Activated CD4-positive, alpha-beta T cell treated with anti-CD3 and anti-CD28 coated beads, Interleukin-2, amount 10 ng/mL, durations not matched to agents 7 days and 5 days (primary cell): ENCODE results near the gene SPG7. TPM values are rescaled to one million over a fixed set of nuclear protein-coding genes. Genes with fewer than 3 reads are reported as not detected.

Source experiments
- CTCF ChIA-PET: fragments of 350-600 bp; sonication (Branson Sonifier 250); formaldehyde crosslinking; loops from one replicate; lab custom pipeline; 2021; ENCODE audit warnings: antibody characterized with exemption; lab: Charles Lee
- POLR2A ChIA-PET: fragments of 350-600 bp; sonication (Branson Sonifier 250); formaldehyde crosslinking; loops from one replicate; lab custom pipeline; 2021; ENCODE audit warnings: antibody characterized with exemption; lab: Charles Lee
- DNase-seq: peaks from one replicate; pipeline ENCODE4 v3.0.0-alpha.2; 2020
- H3K27ac Mint-ChIP-seq: one replicate; pipeline ENCODE4 v1.8.0; 2021; ENCODE audit warnings: mild to moderate bottlenecking, moderate library complexity, mixed read lengths
- H3K27me3 Mint-ChIP-seq: one replicate; pipeline ENCODE4 v1.8.0; 2021; ENCODE audit warnings: mixed read lengths
- H3K36me3 Mint-ChIP-seq: one replicate; pipeline ENCODE4 v1.8.0; 2021; ENCODE audit warnings: low read depth, mixed read lengths
- H3K4me1 Mint-ChIP-seq: one replicate; pipeline ENCODE4 v1.8.0; 2021; ENCODE audit warnings: mixed read lengths
- H3K4me3 Mint-ChIP-seq: one replicate; pipeline ENCODE4 v1.8.0; 2021; ENCODE audit warnings: mild to moderate bottlenecking, moderate library complexity, mixed read lengths
- H3K9me3 Mint-ChIP-seq: one replicate; pipeline ENCODE4 v1.8.0; 2021; ENCODE audit warnings: mixed read lengths
- total RNA-seq, 2 experiments: library from RNA; stranded (reverse); gene quantifications; one replicate each; pipeline ENCODE4 v1.2.3, GENCODE V29; 2021

SPG7 gene
- total RNA-seq, 2 experiments from 2014 or later, result 88.3 to 101 TPM

DNA sequence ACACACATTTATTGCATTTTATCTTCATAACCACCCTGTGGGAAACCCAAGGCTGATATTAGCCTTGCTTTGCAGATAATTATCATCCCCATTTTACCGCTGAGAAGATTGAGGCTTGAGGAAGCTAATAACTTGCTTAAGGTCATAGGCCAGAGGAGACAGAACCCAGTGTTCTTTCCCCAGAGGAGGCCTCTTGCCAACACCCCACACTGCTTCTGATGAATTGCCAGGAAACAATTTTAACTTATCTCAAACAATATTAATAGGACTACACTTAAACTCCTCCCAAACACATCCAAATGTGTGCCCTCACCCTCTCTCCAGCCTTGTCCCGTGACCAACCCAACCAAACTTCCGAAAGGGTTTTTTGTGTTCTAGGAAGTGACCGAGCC lies 2.1 kb upstream of the SPG7 start:
- peaks cover 42% of the 10 kb centered on the region for H3K4me1 Mint-ChIP-seq
- POLR2A ChIA-PET, result no interaction called here
- peak overlapping the region; percentile 73 for H3K4me3 Mint-ChIP-seq
- peaks cover 5% of the 10 kb centered on the region for H3K36me3 Mint-ChIP-seq
- DNase-seq, result no peak
- CTCF ChIA-PET, result no interaction called here
- H3K9me3 Mint-ChIP-seq, result no peaks in the 10 kb centered on the region
- peak overlapping the region; percentile 96 for H3K27ac Mint-ChIP-seq
- H3K27me3 Mint-ChIP-seq, result no peaks in the 10 kb centered on the region

DNA sequence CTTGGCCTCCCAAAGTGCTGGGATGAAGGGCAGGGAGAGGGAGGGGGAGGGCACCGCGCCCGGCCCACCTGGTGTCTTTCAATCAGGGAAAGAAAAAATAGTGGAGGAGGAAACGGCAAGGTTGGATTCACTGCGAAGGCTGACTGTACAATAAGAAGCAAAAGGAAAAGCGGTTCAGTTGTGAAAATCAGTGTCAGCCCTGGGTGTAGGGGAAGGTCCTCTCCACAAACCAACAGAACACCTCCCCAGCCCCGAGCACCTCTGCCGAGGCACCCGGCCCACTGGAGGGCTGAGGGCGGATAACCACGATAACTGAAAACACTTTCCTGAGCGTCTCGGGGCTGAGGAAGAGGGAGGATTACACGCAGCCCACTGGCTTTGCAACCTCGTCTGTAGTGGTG lies 1.4 kb upstream of the SPG7 start:
- DNase-seq, result peak; percentile 41
- POLR2A ChIA-PET, result interaction anchor here (0.6 kb wide), 2 partner anchors 16 to 211 kb away, joined by 3 to 4 read pairs; no protein-coding TSS in a partner anchor
- H3K27me3 Mint-ChIP-seq, result no peaks in the 10 kb centered on the region
- no peaks in the 10 kb centered on the region for H3K9me3 Mint-ChIP-seq
- H3K27ac Mint-ChIP-seq, result peak overlapping the region; percentile 96
- CTCF ChIA-PET, result interaction anchor here (1.3 to 1.5 kb wide), 2 partner anchors 14 to 191 kb away, joined by 3 to 4 read pairs; no protein-coding TSS in a partner anchor
- peak overlapping the region; percentile 73 for H3K4me3 Mint-ChIP-seq
- H3K36me3 Mint-ChIP-seq, result peaks cover 8% of the 10 kb centered on the region
- peaks cover 45% of the 10 kb centered on the region for H3K4me1 Mint-ChIP-seq

DNA sequence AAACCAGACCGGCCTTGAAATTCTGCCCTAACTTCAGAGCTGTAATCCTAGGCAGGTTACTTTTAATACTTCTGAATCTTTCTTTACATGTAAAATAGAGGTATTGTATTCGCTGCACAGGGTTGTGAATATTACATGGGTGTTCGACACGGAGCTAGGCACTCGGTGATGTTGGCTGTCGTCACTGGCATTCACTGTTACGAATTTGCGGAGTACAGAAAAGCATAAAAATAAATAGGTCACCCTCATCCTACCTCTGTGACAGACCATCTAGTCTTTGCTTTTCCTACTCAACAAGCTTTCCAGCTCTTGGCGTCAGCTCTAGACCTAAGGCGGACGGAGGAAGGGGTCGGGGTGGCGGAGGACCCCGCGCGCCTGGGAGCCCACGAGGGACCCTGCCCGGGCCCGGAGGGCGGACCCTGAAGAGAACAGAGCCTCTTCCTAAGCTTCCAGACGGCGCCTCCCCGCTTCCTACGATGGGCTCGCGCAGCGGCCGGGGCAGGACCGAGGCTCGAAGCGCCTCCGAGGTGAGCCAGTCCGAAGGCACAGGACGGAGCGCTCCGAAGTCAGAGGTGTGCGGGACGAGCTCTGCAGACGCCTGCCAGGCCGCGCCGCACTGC lies 879 bp upstream of the SPG7 start:
- no peaks in the 10 kb centered on the region for H3K27me3 Mint-ChIP-seq
- peak; percentile 10 for DNase-seq
- peak overlapping the region; percentile 73 for H3K4me3 Mint-ChIP-seq
- H3K27ac Mint-ChIP-seq, result peak overlapping the region; percentile 96
- peaks cover 45% of the 10 kb centered on the region for H3K4me1 Mint-ChIP-seq
- ChIA-PET POLR2A (interaction anchor here (0.6 kb wide), 2 partner anchors 16 to 211 kb away, joined by 3 to 4 read pairs; no protein-coding TSS in a partner anchor), CTCF (interaction anchor here (0.6 to 1.5 kb wide), 5 partner anchors 14 to 192 kb away, joined by 3 to 4 read pairs (median 3); no protein-coding TSS in a partner anchor)
- H3K9me3 Mint-ChIP-seq, result no peaks in the 10 kb centered on the region
- H3K36me3 Mint-ChIP-seq, result peaks cover 8% of the 10 kb centered on the region

DNA sequence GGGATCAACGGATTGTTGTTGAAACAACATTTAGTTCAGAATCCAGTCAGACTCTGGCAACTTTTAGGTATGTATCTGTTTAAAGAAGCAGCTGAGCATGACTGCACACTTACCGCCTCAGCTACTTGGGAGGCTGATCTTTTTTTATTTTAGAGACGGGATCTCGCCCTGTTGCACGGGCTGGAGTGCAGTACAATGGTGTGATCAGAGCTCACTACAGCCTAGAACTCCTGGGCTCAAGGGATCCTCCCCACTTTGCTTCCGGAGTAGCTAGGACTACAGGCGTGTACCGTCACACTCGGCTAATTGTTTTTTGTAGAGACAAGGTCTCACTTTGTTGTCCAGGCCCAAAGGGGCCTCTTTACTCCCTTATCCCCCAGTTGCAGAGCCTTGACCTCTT lies 2.3 kb downstream of the SPG7 start:
- peaks cover 36% of the 10 kb centered on the region for H3K4me1 Mint-ChIP-seq

DNA sequence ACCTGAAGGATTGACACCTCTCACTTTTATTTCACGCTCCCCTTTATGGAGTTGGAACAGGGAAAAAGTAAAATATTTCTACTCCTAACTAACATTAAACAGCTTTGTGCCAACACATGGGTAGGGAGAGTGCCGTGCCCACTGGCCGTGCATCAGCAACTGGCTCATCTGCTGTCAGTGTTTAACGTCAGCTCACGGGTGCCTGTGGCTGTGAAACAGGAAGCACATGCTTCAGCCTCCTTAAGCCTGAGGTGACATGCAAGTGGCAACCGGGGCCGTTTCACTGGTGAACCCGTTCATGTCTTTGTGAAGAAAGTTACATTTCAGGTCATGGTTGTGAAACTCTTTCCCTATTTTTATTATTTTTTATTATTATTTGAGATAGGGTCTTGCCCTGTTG lies 3.2 kb downstream of the SPG7 start:
- ChIA-PET CTCF (interaction anchor here (0.5 to 1.7 kb wide), 3 partner anchors 54 to 330 kb away, joined by 3 to 4 read pairs (median 3); no protein-coding TSS in a partner anchor), POLR2A (no interaction called here)

More for the DNA sequence above, 2.3 kb downstream of the SPG7 start:
- Mint-ChIP-seq H3K27me3 (no peaks in the 10 kb centered on the region), H3K36me3 (peaks cover 18% of the 10 kb centered on the region), H3K27ac (no peak overlapping the region), H3K9me3 (no peaks in the 10 kb centered on the region), H3K4me3 (peak overlapping the region; percentile 6)
- ChIA-PET CTCF (interaction anchor here (1.7 kb wide), 1 partner anchor 55 kb away, joined by 3 read pairs; no protein-coding TSS in a partner anchor), POLR2A (no interaction called here)
- no peak for DNase-seq

DNA sequence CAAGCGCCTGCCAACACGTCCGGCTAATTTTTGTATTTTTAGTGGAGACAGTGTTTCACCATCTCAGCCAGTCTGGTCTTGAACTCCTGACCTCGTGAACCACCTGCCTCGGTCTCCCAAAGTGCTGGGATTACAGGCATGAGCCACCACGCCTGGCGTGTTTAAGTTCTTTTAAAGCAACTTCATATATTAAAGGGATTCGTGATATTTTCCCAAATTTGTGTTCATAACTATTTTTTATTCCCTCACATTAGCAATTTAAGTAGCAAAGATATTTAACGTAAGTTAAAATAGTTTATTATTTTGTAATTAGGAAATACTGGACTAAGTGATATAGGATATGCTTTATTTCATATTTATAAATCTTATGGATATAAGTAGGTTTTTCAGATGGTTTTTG lies 4.2 kb downstream of the SPG7 start:
- Mint-ChIP-seq H3K27me3 (no peaks in the 10 kb centered on the region), H3K4me3 (no peak overlapping the region), H3K9me3 (no peaks in the 10 kb centered on the region), H3K4me1 (peaks cover 18% of the 10 kb centered on the region), H3K36me3 (peaks cover 27% of the 10 kb centered on the region), H3K27ac (no peak overlapping the region)
- CTCF ChIA-PET, result no interaction called here
- POLR2A ChIA-PET, result no interaction called here
- no peak for DNase-seq

More for the DNA sequence above, 3.2 kb downstream of the SPG7 start:
- no peak overlapping the region for H3K4me3 Mint-ChIP-seq
- peaks cover 19% of the 10 kb centered on the region for H3K36me3 Mint-ChIP-seq
- H3K4me1 Mint-ChIP-seq, result peaks cover 28% of the 10 kb centered on the region
- H3K27me3 Mint-ChIP-seq, result no peaks in the 10 kb centered on the region
- no peaks in the 10 kb centered on the region for H3K9me3 Mint-ChIP-seq
- no peak overlapping the region for H3K27ac Mint-ChIP-seq
- DNase-seq, result no peak

DNA sequence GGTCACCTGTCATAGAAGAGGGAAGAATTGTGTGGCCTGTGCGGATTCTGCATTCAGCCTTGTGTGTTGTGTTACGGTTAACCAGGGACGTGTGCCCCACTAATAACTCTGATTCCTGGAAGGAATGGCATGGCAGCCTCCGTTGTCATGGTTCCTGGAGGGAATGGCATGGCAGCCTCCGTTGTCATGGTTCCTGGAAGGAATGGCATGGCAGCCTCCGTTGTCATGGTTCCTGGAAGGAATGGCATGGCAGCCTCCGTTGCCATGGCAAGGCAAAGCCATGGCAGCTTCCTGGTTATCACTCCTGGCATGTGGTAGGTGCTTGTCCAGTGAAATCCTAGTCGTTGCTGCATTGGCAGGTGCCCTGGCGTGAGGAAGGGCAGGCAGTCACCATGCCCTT lies 8.9 kb downstream of the SPG7 start:
- Mint-ChIP-seq H3K27ac (no peak overlapping the region), H3K27me3 (no peaks in the 10 kb centered on the region), H3K9me3 (no peaks in the 10 kb centered on the region), H3K4me1 (peaks cover 2% of the 10 kb centered on the region), H3K4me3 (no peak overlapping the region), H3K36me3 (peaks cover 45% of the 10 kb centered on the region)
- DNase-seq, result no peak
- ChIA-PET POLR2A (no interaction called here), CTCF (interaction anchor here (1.1 kb wide), 1 partner anchor 17 kb away, joined by 7 read pairs; no protein-coding TSS in a partner anchor)

DNA sequence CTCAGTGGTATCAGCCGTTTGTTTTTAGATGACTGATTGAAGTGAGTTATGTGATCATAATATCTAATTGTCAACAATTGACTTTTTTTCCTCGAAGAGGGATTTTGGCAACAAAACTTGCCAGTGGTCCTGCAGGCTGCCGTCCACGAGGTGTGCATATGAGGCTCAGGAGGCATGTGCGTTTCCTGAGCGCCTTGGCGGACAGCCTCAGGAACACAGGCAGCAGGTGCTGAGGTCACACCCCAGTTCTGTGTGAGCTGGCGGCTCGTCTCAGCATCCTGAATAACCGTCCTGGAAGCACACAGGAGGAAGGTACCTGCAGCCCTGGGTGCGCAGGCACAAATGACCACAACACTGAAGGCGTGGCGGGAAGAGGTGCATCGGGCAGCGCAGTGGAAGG lies 11.7 kb downstream of the SPG7 start:
- DNase-seq, result no peak
- POLR2A ChIA-PET, result no interaction called here
- no peak overlapping the region for H3K4me3 Mint-ChIP-seq
- H3K9me3 Mint-ChIP-seq, result no peaks in the 10 kb centered on the region
- peaks cover 48% of the 10 kb centered on the region for H3K36me3 Mint-ChIP-seq
- H3K4me1 Mint-ChIP-seq, result peaks cover 2% of the 10 kb centered on the region
- CTCF ChIA-PET, result interaction anchor here (0.6 kb wide), 1 partner anchor 137 kb away, joined by 3 read pairs; no protein-coding TSS in a partner anchor
- no peak overlapping the region for H3K27ac Mint-ChIP-seq
- H3K27me3 Mint-ChIP-seq, result no peaks in the 10 kb centered on the region

DNA sequence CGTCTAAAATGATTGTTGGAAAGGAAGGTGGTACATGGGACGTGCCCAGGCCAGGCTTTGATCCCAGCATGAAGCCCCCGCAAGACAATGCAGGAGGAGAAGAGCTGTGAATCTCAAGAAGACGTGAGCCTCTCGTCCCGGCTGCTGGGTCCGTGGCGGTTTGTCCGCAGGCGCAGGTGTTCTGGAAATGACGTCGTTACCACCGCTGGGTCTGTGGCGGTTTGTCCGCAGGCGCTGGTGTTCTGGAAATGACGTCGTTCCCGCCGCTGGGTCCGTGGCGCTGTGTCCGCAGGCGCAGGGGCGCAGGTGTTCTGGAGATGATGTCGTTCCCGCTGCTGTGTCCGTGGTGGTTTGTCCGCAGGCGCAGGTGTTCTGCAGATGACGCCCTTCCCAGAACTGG lies 14.1 kb downstream of the SPG7 start:
- ChIA-PET CTCF (no interaction called here), POLR2A (no interaction called here)
- Mint-ChIP-seq H3K27ac (no peak overlapping the region), H3K4me1 (peaks cover 2% of the 10 kb centered on the region), H3K4me3 (no peak overlapping the region), H3K9me3 (no peaks in the 10 kb centered on the region), H3K36me3 (peaks cover 55% of the 10 kb centered on the region), H3K27me3 (no peaks in the 10 kb centered on the region)
- no peak for DNase-seq

DNA sequence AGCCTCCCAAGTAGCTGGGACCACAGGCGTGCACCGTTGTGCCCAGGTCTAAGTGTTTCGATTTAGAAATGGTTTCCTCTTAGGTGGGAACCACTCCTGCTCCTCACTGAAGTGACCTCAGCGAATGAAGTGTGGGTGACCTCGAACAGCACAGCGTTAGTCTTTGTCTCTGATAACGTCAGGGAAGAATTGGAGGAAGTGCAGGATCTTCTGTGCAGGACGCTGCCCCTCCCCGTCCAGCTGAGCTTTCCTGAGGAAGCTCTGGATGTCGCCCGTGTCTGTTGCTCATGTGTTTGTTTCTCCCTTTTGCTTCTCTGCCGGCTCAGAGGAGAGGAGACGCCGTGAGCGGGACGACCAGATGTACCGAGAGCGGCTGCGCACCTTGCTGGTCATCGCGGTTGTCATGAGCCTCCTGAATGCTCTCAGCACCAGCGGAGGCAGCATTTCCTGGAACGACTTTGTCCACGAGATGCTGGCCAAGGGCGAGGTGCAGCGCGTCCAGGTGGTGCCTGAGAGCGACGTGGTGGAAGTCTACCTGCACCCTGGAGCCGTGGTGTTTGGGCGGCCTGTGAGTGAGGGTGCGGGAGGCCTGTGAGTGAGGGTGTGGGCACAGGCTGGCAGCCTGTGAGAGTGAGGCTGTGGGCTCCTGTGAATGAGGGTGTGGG lies 15.6 kb downstream of the SPG7 start:
- H3K27me3 Mint-ChIP-seq, result no peaks in the 10 kb centered on the region
- H3K4me3 Mint-ChIP-seq, result no peak overlapping the region
- ChIA-PET POLR2A (no interaction called here), CTCF (no interaction called here)
- no peak for DNase-seq
- H3K9me3 Mint-ChIP-seq, result no peaks in the 10 kb centered on the region
- no peak overlapping the region for H3K27ac Mint-ChIP-seq
- no peaks in the 10 kb centered on the region for H3K4me1 Mint-ChIP-seq
- peaks cover 53% of the 10 kb centered on the region for H3K36me3 Mint-ChIP-seq

DNA sequence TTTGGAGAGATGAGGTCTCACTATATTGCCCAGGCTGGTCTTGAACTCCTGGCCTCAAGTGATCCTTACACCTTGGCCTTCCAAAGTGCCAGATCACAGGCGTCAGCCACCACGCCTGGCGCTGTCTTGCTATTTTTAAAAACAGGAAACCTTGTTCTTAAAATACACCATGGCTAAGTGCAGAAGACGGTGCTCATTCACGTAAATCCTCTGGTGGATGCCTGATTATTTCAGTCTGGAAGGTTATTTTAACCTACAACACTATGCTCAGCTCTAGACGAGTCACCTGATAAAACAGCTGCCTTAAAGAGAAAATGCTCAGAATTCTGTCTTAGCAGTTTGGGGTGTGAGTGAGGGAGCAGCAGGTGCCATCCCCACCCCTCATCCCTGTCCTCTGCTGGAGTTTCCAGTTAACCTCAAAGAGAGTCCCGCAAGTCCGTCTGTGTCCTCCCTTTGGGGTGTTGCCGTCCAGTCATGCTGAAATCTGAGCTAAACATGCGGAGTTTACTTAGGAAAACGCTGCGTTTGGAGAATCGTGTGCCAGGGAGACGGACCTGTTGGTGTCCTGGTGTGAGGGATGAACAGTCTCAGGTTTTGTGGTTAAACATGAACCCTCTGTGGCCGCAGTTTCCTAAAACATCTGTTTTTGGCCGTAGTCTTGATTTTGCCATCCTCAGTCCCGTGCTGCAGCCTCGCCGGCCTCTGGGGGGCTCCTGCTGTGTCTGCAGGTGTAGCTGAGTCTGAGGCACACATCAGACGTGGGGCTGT lies 17.1 kb downstream of the SPG7 start:
- POLR2A ChIA-PET, result no interaction called here
- no peak overlapping the region for H3K4me3 Mint-ChIP-seq
- H3K4me1 Mint-ChIP-seq, result no peaks in the 10 kb centered on the region
- DNase-seq, result no peak
- H3K9me3 Mint-ChIP-seq, result no peaks in the 10 kb centered on the region
- H3K27me3 Mint-ChIP-seq, result no peaks in the 10 kb centered on the region
- H3K36me3 Mint-ChIP-seq, result peaks cover 45% of the 10 kb centered on the region
- CTCF ChIA-PET, result interaction anchor here (1.2 to 1.7 kb wide), 2 partner anchors 13 to 16 kb away, joined by 6 read pairs; no protein-coding TSS in a partner anchor
- H3K27ac Mint-ChIP-seq, result no peak overlapping the region

DNA sequence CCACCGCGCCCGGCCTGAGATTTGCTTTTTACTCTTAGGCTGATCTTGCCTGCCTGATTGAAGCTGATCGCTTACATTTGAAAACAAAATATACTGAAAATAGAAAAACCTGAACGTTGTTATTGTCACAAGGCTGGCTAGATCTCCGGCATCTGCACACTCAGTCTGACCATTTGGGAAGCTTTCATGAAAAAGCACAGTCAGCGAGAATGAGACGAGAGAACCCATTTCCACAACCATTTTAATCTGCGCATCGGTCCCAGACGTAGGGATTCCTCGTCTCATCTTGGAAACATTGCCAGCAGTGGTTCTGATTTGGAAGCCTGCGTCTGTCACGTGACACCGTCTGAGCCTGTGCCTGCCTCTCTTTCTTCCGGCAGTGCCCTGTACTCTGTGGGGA lies 20.9 kb downstream of the SPG7 start:
- no peaks in the 10 kb centered on the region for H3K27me3 Mint-ChIP-seq
- POLR2A ChIA-PET, result no interaction called here
- no peak overlapping the region for H3K27ac Mint-ChIP-seq

More for the DNA sequence above, 20.9 kb downstream of the SPG7 start:
- Mint-ChIP-seq H3K4me1 (peaks cover 9% of the 10 kb centered on the region), H3K9me3 (no peaks in the 10 kb centered on the region), H3K4me3 (no peak overlapping the region), H3K36me3 (peaks cover 53% of the 10 kb centered on the region)
- no peak for DNase-seq
- CTCF ChIA-PET, result interaction anchor here (1.0 kb wide), 1 partner anchor 12 kb away, joined by 5 read pairs; no protein-coding TSS in a partner anchor
